Astrocyte of the cerebellum (primary cell): Measurements from ENCODE around the gene IL20.
"Not testable (repeated sequence)": the region's sequence is repeated elsewhere in the genome, so short reads cannot be mapped to it uniquely, and the experiment has no call there.

ENCODE experiments used
- DNase-seq: peaks from one replicate; pipeline ENCODE4 v3.0.0-alpha.2; 2011; ENCODE audit warnings: low read depth
- H3K4me3 ChIP-seq: 2 replicates; pipeline ENCODE4 v1.5.1; 2011; ENCODE audit warnings: mild to moderate bottlenecking, low read depth, low read length, moderate library complexity
- CTCF ChIP-seq: IDR thresholded peaks from 2 replicates; pipeline ENCODE4 v1.5.1; 2012; ENCODE audit warnings: low read length, low read depth, moderate library complexity, mild to moderate bottlenecking; ENCODE audit errors: missing control alignments
- in situ Hi-C: cut with HindIII; loops from 2 replicates; pipeline ENCODE4 v1.10.0; 2017; ENCODE audit warnings: low sequenced_read_pairs

Gene IL20

GRCh38 chr1:206847946-206848345 lies 17.5 kb upstream of the IL20 start:
- no peak for DNase-seq
- no peak for TF ChIP-seq CTCF
- no peak overlapping the region for H3K4me3 ChIP-seq
- in situ Hi-C loops, result no loop called here

- TF ChIP-seq CTCF, result no peak
- in situ Hi-C loops, result no loop called here
- no peak overlapping the region for H3K4me3 ChIP-seq
- DNase-seq, result no peak
Observed at GRCh38 chr1:206850401-206850800, 15.0 kb upstream of the IL20 start.

GRCh38 chr1:206851341-206852010 lies 13.9 kb upstream of the IL20 start:
- no peak overlapping the region for H3K4me3 ChIP-seq
- in situ Hi-C loops, result no loop called here
- peak; percentile 64 for DNase-seq
- no peak for TF ChIP-seq CTCF

GRCh38 chr1:206852662-206853061 lies 12.8 kb upstream of the IL20 start:
- H3K4me3 ChIP-seq, in situ Hi-C loops, DNase-seq: not testable (repeated sequence)

GRCh38 chr1:206853696-206854095 lies 11.7 kb upstream of the IL20 start:
- in situ Hi-C loops, DNase-seq, H3K4me3 ChIP-seq: not testable (repeated sequence)

GRCh38 chr1:206854401-206855129 lies 10.9 kb upstream of the IL20 start:
- no peak overlapping the region for H3K4me3 ChIP-seq
- in situ Hi-C loops, result no loop called here
- TF ChIP-seq CTCF, result no peak
- DNase-seq, result no peak

GRCh38 chr1:206855859-206856258 lies 9.6 kb upstream of the IL20 start:
- no peak for DNase-seq
- in situ Hi-C loops, result no loop called here
- no peak overlapping the region for H3K4me3 ChIP-seq
- no peak for TF ChIP-seq CTCF
